Measurements from ENCODE around the gene CCL3. TPM values are rescaled to one million over a fixed set of nuclear protein-coding genes. Genes with fewer than 3 reads are reported as not detected.
A peak's percentile ranks its signal among the peaks of the same experiment; 100 is the strongest.
"Not testable (repeated sequence)": the region's sequence is repeated elsewhere in the genome, so short reads cannot be mapped to it uniquely, and the experiment has no call there.

Gene CCL3
- total RNA-seq, 1 experiment from 2014 or later, result not detected

DNA sequence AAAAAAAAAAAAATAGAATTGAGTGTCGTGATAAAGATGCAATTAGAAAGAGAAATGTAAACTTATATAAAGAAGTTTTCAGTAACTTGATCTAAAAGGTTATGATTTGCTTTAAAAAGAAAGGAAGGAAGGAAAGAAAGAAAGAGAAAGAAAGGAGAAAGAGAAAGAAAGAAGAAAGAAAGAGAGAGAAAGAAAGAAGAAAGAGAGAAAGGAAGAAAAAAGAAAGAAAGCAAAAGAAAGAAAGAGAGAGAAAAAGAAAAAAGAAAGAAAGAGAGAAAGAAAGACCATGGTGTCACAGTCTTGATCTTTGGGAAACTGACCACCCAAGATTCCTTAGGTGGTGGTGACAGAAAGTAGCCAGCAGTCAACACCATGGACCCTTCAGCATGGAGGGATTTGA is 4.3 kb upstream of the CCL3 start:
- DNase-seq (ENCODE audit: low read depth), result no peak
- in situ Hi-C loops (cut with HindIII; ENCODE audit: low pct_unique_long_range_greater_than_20kb, low sequenced_read_pairs), result no loop called here

DNA sequence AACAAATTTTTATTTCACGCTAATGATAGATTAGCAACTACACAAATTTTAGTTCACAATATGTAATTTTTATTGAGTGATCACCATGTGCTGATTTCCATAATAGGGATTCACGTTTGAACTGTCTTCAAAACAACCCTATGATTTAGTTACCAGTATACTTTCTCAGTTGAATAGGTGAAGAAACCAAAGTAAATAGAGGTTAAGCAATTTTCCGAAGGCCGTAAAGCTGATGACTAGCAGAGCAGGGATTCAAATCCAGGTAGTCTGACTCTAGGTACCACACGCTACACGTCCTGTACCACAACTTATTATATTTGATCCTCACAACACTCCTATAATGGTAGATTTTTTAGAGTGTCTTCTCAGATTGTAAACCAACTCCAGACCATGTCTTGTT is 2.8 kb upstream of the CCL3 start:
- in situ Hi-C loops (cut with HindIII; ENCODE audit: low pct_unique_long_range_greater_than_20kb, low sequenced_read_pairs); DNase-seq (ENCODE audit: low read depth): not testable (repeated sequence)

DNA sequence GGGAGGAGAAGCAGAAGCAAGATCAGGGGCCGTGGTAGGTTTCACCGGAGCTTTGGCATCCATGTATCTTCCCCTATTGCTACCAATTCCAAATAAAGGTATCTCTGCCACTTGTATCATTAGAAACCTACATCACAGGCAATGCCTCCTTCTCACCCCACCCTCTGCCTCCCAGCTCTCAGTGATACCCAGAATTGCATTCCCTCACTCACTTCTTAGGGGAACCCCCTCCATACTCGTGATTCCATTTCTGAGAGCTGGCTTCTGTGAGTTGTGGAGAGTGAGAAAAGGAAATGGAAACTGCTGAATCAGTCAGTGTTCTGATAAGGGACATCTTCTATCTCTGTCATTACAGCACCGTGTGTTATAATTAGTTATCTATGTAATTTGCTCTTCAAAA is 2.3 kb upstream of the CCL3 start:
- in situ Hi-C loops (cut with HindIII; ENCODE audit: low pct_unique_long_range_greater_than_20kb, low sequenced_read_pairs), result no loop called here
- no peak for DNase-seq (ENCODE audit: low read depth)

DNA sequence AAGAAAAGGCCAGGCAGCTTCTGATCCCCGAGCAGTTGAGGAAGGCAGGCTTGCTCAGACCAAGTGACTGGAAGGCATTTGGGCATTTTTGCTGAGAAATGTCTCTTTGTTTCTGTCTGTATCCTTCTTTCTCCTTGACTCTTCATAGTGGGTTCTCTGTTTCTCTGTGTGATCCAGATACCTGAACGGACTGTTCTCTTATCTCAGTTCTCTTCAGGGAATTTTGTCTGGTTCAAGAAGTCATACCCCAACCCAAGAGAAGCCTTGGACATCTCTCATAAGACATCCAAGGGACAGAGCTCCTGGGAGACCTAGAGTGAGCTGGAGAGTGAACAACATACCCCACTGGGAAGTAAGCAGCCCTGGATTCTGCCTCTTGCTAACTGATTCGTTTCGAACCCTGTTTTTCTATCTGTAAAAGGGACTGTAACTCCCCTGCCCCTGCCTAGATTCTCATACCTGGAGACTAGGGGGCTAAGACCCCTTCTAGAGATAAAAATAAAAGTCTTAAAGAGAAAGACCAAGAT is 541 bp downstream of the CCL3 start:
- in situ Hi-C loops (cut with HindIII; ENCODE audit: low pct_unique_long_range_greater_than_20kb, low sequenced_read_pairs), result no loop called here

DNA sequence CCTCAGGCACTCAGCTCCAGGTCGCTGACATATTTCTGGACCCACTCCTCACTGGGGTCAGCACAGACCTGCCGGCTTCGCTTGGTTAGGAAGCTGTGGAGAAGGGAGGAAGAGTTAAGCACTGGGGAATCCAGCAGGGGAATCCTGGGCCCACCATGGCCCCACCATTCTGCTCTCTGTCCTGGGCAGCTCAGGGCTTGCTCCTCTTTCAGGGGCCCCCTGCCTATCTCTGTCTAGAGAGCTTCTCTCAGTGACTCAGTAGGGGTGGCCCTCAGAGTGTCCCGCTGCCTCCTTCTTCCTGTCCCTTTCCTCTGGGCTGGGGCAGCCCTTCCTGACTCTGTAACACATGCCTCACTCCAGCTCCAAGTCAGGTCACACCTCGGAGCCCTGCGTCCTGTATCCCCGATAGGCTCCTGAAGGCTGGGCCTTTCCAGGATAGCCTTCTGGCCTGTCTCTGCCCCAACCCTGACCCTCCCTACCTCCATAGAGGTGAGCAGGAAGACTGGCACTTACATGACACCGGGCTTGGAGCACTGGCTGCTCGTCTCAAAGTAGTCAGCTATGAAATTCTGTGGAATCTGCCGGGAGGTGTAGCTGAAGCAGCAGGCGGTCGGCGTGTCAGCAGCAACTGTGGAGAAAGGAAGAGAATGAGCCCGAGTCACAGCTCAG is 1.1 kb downstream of the CCL3 start:
- DNase-seq (ENCODE audit: low read depth), result no peak
- in situ Hi-C loops (cut with HindIII; ENCODE audit: low pct_unique_long_range_greater_than_20kb, low sequenced_read_pairs), result no loop called here

More for the DNA sequence above, 541 bp downstream of the CCL3 start:
- DNase-seq (ENCODE audit: low read depth), result no peak

DNA sequence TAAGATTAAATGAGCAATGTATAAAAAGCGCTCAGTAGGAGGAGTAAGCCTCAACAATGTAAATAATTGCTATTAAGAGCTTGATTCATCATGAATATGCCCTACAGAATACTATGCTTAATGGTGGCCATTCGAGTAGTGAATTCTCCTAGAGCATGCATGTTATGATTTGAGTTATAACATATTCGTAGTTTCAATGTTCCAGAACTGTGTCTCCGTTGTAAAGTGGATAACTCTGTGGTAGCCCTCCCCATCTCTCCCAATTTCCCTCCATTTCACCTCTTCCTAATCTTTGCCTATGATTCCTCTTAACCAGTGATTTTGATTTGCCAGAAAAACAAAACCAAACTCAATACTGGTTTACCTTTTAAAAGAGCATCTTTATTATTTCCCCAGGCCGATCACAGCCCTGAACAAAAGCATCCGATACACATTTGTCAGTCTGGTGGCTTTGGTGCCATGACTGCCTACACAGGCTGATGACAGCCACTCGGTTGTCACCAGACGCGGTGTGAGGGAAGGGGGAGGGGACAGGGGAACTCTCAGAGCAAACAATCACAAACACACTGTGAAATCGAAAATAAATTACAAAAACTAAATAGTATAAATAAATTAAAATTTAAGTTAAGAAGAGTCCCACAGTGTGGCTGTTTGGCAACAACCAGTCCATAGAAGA is 1.9 kb downstream of the CCL3 start:
- in situ Hi-C loops (cut with HindIII; ENCODE audit: low pct_unique_long_range_greater_than_20kb, low sequenced_read_pairs); DNase-seq (ENCODE audit: low read depth): not testable (repeated sequence)

DNA sequence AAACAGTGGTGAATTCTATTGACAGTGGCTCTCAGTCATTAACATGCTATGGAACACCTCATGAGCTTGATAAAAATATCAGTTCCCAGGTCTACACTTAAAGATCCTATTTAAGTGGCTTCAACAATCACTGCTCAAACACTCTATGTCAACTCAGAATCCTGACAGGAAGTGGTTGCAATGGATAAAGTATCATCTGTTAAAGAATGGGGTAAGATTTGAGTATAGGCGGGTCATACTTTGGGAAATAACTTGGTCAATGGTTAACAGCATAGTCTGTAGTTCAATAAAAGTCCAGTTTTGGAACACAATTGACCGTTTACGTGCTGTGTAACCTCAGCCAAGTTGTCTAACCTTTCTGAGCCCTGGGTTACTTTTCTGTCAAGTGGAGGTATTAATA is 2.5 kb downstream of the CCL3 start:
- in situ Hi-C loops (cut with HindIII; ENCODE audit: low pct_unique_long_range_greater_than_20kb, low sequenced_read_pairs); DNase-seq (ENCODE audit: low read depth): not testable (repeated sequence)

DNA sequence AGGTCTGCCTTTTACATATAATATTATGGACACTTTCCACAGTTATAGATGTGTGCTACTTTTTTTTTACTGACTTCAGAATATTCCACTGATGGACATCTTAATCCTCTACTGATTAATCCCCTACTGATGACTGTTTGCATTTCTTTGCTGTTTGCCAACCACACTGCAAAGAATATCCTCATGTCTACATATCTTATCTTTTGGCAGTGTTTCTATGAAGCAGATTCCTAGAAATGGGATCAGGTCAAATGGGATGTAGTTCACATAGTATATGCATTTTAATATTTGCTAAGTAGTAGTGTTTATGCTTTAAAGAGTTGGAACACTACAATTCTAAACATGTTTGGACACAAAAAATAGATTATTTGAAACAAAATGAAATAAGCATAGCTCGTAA is 3.2 kb downstream of the CCL3 start:
- in situ Hi-C loops (cut with HindIII; ENCODE audit: low pct_unique_long_range_greater_than_20kb, low sequenced_read_pairs), result no loop called here
- no peak for DNase-seq (ENCODE audit: low read depth)

DNA sequence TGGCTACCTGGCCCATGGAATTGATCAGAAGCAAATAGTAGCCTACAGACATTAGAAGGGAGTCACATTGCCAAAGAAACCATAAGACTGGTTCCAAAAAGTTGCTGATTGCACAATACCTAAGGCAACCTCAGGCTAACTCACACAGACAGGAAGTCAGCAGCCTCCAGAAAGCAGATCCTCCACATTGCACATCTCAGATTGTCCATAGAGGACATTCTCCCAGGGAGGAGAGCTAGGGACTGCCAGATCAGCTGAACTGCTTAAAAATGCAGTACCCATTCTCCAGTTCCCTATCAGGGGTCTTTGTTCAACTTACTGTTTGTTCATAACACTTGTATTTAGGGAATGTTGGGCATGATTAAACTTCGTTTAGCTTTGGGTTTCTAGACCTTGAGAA is 4.2 kb downstream of the CCL3 start:
- DNase-seq (ENCODE audit: low read depth), result no peak
- in situ Hi-C loops (cut with HindIII; ENCODE audit: low pct_unique_long_range_greater_than_20kb, low sequenced_read_pairs), result no loop called here

DNA sequence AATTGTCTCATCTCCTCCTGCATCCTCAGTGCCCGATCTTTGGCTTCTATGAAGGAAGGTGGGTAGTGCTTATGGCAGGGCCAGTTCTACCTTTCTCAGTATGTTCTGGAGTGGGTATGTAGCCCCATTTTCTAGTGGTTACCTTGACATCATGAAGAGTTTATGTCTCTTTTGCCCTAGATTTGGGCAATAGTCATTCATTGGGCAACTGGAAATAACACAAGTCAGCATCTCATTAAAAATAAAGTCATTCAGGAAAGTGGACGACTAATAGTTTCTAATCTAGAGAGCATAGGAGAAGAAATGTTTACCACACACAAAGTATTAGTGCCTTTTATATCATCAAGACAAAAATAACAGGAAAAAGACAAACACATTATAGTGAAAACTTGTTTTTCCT is 6.3 kb downstream of the CCL3 start:
- DNase-seq (ENCODE audit: low read depth); in situ Hi-C loops (cut with HindIII; ENCODE audit: low pct_unique_long_range_greater_than_20kb, low sequenced_read_pairs): not testable (repeated sequence)

DNA sequence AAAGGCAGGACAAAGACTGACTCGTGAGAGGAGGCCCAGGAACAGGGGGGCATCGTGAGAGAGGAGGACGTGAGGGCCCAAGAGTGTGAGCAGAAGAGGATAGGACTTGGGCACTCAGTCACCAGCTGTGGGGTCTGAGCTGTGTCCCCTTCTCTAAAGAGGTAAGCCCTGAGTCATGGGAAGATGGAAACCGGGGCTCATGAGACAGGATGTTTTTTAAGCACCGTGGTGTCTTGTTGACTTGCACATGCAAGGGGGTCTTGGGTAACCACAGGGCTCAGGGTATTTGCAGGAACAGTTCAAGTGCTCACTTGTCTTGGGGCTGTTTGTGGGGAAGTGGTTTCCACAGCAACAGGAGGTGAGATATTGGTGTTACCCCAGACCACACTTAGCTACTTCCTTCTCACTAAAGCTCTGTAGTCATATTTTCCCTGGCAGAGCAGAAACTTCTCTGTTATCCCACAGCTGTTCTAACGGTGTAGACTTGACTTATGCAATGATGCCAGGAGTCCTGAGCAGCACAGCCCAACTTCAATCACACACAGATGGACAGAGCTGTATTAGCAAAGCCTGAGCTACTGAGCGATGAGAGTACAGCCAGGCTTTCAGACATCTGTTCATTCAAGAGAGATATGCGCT is 7.3 kb downstream of the CCL3 start:
- DNase-seq (ENCODE audit: low read depth); in situ Hi-C loops (cut with HindIII; ENCODE audit: low pct_unique_long_range_greater_than_20kb, low sequenced_read_pairs): not testable (repeated sequence)

DNA sequence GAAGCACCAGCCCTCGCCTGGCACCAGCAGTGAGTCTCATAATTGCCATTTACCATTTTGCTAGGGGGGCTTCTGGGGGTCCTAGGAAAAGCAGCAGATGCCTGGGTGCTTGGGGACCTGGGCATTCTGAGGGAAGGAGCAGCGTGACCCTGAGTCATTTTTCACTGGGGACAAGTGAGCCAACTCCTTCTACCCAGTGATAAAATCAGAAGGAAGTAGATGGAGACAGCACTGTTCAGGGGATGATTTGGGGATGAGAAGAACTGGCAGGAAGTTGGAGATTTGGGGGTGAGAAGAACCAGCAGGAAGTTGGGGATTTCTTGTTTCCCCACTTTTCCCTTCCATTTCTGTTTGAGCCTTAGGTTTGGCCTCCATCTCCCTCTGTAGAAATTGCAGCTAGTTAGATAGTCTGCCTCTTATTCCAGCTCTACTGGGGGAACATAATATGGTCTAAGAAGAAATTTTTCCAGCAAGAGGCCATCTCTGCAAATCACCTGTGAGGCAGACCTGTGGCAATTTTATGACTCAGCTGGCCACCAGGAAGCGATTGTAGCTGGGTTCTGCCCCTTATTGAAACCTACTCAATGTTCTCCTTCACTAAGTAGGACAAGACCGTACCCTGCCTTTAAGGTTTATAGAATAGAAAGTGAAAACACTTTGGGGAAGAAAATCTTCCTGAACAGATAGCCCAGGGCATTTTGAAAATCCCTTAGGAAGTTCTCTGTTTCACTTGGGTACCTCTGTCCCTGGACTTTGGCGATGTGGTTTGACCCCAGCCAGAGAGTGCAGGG is 8.1 kb downstream of the CCL3 start:
- DNase-seq (ENCODE audit: low read depth); in situ Hi-C loops (cut with HindIII; ENCODE audit: low pct_unique_long_range_greater_than_20kb, low sequenced_read_pairs): not testable (repeated sequence)

DNA sequence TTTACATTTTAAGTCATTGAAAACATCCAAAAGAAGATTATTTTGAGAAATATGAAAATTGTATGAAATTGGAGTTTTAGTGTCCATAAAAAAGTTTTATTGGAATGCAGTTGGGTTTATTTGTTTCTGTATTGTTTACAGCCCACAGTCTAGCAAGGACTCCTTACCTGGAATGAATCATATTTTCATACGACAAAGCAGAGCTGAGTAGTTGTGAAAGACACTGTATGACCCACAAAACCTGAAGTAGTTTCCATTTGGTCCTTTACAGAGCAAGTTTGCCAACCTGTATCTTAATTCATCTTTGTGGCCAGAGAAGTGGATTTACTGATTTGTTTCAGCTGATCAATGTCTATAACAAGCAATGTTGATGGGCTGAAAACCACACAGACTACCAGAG is 15.6 kb downstream of the CCL3 start:
- in situ Hi-C loops (cut with HindIII; ENCODE audit: low pct_unique_long_range_greater_than_20kb, low sequenced_read_pairs), result no loop called here
- no peak for DNase-seq (ENCODE audit: low read depth)

DNA sequence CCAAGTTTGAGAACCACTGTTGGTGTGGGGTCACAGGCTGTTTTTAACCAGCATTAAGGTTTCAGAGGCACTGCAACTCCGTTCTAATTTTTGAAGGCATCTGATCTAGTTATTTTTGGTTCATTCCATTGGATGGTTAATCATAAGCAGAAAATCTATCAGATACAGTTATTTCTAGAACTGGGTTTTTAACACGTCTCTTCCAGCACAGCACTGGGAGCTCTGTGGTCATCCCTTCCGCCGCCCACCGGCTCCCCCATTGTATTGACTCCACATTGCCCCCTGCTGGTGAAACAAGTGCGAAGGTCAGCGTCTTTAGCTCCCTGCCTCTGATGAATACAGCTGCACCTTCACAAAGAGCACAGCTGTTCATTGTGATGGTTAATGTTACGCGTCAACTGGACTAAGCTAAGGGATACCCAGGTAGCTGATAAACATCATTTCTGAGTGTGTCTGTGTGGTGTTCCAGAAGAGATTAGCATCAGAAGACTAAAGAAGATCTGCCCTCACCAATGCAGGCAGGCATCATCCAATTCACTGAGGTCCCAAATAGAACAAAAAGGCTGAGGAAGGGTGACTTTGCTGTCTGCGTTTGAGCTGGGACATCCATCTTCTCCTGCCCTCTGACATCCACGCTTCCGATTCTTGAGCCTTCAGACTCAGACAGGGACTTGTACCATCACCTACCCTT is 17.4 kb downstream of the CCL3 start:
- in situ Hi-C loops (cut with HindIII; ENCODE audit: low pct_unique_long_range_greater_than_20kb, low sequenced_read_pairs), result no loop called here
- peak; percentile 21 for DNase-seq (ENCODE audit: low read depth)

DNA sequence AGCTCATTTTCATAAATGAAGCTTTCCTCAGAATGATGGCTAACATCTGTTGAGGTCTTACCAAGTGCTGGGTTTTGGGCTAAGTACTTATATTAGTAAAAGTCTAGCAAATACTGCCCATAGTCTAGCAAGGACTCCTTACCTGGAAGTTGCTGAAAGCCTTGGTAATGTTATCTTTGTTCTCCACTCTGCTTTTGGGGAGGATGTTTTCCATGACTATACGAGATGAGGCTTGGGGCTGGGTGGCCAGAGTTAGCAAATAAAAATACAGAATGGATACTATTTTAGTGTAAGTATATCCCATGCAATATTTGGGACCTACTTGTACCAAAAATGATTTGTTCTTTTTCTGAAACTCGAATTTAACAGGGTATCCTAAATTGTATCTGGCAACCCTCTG is 18.2 kb downstream of the CCL3 start:
- no peak for DNase-seq (ENCODE audit: low read depth)
- in situ Hi-C loops (cut with HindIII; ENCODE audit: low pct_unique_long_range_greater_than_20kb, low sequenced_read_pairs), result no loop called here

DNA sequence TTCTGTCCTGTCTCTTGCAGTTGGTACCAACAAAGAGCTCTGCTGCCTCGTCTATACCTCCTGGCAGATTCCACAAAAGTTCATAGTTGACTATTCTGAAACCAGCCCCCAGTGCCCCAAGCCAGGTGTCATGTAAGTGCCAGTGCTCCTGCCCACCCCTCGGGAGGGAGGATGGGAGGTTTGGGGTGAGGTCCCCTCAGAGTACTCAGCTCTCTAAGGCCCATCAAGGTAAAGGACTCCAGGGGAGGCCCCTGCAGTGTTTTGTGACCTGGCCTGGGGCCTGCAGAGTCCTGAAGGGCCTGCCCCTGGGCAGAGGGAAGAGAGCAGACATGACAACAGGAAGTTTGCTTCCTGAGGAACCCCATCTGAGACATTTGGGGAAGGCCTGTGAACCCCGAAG is 19.5 kb downstream of the CCL3 start:
- no peak for DNase-seq (ENCODE audit: low read depth)
- in situ Hi-C loops (cut with HindIII; ENCODE audit: low pct_unique_long_range_greater_than_20kb, low sequenced_read_pairs), result no loop called here

DNA sequence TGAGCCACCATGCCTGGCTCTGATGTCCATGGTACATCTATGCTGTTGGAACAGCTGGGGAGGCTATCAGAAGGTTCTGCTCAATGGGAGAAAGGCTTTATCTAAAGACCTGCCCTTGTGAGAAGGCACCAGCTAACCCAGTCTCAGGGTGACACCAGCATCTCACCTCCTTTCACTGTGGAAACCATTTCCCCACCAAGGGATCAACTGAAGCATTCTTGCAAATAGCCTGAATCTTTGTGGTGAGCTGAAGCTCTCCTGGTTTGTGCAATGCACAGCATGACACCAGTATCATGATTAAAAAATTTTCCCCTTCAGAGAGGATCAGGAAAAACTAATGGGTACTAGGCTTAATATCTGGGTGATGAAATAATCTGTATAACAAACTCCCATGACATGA is 20.8 kb downstream of the CCL3 start:
- DNase-seq (ENCODE audit: low read depth), result no peak
- in situ Hi-C loops (cut with HindIII; ENCODE audit: low pct_unique_long_range_greater_than_20kb, low sequenced_read_pairs), result no loop called here

DNA sequence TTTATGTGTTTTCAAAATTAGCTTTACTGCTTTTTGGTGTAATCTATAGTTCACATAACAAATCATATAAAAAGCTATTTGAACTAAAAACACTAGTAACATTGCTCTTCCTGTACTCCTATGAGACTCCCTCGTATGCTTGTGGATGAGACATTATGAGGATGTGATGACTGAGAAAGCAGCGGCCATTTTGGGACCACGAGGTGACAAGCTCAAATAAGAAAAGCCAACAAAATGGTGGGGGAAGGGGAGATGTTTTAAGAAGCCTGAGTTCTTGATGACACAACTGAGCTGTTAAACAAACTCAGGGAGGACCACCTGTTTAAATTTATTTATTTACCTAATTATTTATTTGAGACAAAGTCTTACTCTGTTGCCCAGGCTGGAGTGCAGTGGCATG is 21.4 kb downstream of the CCL3 start:
- in situ Hi-C loops (cut with HindIII; ENCODE audit: low pct_unique_long_range_greater_than_20kb, low sequenced_read_pairs), result no loop called here
- DNase-seq (ENCODE audit: low read depth), result no peak

All from Caki2 (cell line).